D341Med (cell line): ENCODE results near the gene NEK2.
A peak's percentile ranks its signal among the peaks of the same experiment; 100 is the strongest.
"Not testable (repeated sequence)": the region's sequence is repeated elsewhere in the genome, so short reads cannot be mapped to it uniquely, and the experiment has no call there.

Experiments used
- DNase-seq: peaks from one replicate; pipeline ENCODE4 v3.0.0; 2012; ENCODE audit warnings: low spot score

The NEK2 gene

GRCh38 chr1:211675230-211676105 lies at the start of gene NEK2:
Gene NEK2 (minus strand): TSS chr1:211675621. CDS start chr1:211675479, 142 bp downstream.
- DNase-seq, result peak; percentile 96

- no peak for DNase-seq
These were observed 49.3 kb upstream of the NEK2 start for GRCh38 chr1:211724687-211725196.

GRCh38 chr1:211723273-211723672 lies 47.9 kb upstream of the NEK2 start:
- no peak for DNase-seq

DNA sequence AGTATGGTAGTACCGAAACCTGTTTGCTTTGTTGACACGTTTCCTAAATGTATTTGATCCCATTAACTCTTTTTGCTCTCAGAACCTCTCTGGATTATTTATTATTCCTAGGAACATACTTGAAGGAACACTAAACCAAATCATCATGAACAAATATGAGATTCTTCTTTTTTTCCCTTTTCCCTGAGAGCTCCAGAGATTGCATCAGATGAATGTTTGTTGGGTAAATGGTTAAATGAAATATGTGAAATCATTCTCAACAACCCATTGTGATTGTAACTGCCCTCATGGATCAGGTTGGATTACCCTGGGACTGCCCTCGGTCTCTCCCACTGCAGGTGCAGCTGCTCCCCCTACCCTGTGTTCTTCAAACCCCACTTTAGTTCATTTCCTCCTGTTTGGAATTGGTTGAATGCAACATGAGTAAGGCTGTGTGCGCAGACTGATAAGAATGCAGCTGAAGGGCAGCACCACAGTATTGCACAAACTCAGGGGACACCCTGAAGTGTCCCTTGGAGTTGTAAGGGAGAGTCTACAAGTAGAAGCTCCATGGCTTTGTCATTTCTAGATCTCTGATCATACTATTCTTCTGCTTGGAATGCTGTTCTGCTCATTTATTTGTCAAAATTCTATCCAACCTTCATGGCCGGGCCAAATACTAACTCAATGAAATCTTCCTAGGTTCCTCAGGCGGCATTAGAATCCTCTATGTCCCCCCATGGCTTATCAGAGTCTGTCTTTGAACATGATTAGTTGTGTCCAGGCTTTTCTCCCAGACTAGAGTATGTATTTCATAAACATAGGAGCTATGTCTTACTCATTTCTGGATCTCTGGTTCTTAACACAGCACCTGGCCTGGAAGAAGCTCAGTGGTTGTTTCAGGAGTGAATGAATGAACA lies 47.1 kb upstream of the NEK2 start:
- DNase-seq, result no peak

- DNase-seq, result not testable (repeated sequence)
These were observed 41.1 kb upstream of the NEK2 start for GRCh38 chr1:211716555-211716954.

DNA sequence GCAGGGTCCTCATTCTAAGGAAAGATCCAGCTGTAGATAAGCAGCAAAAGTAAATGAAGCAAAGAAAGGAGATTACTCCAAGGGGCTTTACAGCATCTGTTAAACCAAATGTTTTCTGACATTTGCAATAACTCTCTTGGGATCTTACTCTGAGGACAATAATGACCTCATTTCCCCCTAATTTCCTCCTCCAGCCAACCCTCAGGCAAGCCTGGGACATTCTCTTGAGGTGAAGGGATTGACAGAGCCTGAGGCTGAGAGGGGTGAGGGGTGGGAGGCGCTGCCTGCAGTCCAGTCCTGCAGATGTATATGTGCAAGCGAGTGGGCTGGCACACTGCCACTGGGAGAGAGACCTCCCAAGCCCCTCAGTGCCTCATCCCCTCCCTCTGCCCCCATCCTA lies 40.5 kb upstream of the NEK2 start:
- peak; percentile 76 for DNase-seq

GRCh38 chr1:211714154-211714553 lies 38.7 kb upstream of the NEK2 start:
- DNase-seq, result no peak

- DNase-seq, result no peak
These were observed 37.8 kb upstream of the NEK2 start for GRCh38 chr1:211713231-211713630.

DNA sequence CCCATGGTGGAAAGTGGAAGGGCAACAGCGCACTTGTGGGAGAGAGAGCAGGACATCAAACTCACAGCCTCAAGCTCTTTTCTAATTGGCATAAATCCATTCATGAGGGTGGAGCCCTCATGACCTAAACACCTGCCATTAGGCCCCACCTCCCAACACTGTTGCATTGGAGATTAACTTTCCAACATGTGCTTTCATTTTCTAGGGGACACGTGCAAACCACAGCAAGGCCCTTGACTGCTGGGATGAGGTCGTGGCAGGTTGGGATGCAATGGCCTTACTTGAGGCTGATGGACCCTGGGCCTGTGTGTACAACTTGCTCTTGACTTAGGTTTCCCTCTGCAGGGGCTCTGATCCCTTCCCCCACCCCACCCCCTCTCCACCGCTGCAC lies 35.9 kb upstream of the NEK2 start:
- DNase-seq, result no peak

DNA sequence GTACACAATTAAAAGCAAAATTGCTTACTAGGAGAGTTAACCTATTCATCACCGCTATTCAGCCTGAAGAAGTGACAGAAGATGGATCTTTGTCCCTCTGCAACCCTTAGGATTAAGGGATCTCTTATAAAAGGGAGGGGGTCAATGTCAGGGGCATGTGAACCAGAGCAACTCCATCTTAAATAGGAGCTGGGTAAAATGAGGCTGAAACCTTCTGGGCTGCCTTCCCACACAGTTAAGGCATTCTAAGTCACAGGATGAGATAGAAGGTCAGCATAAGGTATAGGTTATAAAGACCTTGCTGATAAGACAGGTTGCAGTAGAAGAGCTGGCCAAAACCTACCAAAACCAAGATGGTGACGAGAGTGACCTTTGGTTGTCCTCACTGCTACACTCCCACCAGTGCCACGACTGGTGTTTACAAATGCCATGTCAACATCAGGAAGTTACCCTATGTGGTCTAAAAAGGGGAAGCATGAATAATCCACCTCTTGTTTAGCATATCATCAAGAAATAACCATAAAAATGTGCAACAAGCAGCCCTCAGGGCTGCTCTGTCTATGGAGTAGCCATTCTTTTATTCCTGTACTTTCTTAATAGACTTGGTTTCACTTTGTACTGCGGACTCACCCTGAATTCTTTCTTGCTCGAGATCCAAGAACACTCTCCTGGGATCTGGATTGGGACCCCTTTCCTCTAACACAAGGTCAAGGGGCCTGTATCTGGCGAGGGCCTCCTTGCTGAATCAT lies 35.3 kb upstream of the NEK2 start:
- no peak for DNase-seq

DNA sequence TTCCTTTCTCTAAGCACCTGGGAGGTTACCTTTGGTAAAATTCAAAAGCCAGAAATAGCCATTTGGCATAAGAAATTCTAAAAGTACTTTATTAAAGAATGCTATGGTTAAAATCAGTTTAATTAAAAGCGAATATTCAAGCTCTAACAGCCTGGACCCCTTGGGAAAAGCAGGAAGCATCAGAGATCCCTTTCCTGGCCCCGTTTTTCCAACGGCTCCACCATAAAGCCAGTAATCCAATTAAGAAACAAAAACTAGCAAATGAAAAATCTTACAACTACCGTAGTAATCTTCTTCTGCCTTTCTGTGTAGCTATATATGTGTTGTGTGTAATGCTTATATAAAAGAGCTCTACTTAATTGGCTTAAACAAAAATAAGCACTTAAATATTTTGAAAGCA lies 33.5 kb upstream of the NEK2 start:
- DNase-seq, result no peak

DNA sequence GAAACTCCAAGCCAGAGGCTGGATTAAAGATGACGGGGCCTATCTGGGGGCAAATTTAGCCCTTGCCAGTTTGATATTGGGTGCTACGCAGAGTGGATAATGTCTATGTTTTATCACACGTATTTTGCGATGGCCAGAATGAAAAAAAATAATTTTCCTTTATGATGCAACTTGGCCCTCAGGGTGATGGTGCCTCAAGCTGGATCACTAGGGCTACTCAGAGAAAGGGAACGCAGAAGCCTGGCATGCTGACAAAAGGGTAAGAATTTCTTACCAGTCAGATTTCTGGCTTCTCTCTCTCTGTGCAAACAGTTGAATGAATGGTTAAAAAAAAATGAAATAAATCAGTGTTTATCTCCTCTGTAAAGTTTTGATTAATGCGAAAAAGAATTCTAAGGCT lies 32.6 kb upstream of the NEK2 start:
- no peak for DNase-seq

- no peak for DNase-seq
These were observed 30.2 kb upstream of the NEK2 start for GRCh38 chr1:211705467-211706091.

GRCh38 chr1:211704543-211704942 lies 29.1 kb upstream of the NEK2 start:
- DNase-seq, result no peak

DNA sequence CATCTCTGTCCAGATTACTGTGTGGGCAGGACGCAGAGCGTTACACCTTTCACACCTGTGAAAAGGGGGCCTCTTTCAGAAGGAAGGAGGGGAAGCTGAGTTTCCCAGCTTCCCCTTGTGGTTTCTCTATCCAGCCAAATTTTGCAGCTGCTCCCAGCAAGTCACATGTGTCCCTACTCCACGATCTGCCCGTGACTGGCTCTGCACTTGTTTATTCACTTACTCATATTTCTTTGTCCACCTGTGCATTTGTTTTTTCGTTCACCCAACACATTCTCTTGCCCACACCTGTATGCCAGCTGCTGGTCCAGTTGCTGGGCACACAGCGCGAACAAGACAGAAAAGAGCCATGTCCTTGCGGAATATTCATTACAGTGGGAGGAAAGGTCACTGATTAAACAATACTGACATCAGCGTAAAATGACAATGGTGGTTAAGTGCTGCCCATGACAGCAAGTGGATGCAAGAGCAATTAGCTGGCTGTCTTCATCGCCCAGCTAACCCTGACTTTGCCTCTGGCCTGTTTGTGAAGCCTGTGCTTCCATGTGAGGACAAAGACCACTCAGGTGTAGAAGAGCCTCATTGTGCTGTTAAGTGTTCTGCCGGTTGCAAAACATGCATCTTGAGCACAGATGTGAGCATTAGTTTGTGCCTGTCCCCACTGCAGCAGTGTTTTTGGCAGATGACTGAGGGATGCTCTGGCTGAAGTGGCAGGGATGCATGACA lies 28.6 kb upstream of the NEK2 start:
- no peak for DNase-seq

DNA sequence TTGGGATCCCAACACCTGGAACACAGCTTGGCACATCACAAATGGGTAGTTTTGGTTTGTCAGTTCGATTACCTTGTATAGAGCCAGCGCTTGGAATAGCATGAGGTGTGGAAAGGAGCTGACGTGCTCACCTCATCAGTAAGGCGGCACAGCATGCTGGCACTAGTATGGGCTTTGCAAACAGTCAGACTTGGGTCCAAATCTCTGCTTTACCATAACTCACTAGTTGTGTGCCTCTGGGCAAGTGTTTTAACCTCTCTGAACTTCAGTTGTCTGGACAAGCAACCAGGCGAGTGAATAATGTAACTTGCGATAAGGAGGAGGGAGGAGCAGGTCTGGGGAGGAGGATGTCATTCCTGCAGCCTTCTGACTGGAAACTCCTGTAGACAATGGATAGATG lies 26.3 kb upstream of the NEK2 start:
- DNase-seq, result no peak

DNA sequence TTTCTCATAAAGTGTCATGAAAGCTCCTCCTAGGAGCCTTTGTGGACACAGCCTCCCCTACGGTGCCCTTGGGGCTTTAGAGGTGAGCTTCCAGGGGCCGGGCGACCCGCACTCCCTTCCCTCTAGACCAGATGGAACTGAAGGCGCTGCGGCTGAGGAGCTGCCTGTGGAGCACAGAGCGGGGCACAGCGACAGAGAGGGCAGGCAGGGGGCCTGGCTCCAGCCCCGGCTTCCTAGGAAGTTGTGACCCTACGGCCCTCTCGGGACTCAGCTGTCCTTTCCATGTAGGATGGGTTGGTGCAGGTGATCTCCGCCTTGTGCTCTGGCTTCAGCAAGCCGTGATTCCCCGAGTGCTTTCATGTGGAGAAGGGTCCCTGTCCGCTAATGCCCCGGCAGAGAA lies 23.6 kb upstream of the NEK2 start:
- DNase-seq, result no peak

DNA sequence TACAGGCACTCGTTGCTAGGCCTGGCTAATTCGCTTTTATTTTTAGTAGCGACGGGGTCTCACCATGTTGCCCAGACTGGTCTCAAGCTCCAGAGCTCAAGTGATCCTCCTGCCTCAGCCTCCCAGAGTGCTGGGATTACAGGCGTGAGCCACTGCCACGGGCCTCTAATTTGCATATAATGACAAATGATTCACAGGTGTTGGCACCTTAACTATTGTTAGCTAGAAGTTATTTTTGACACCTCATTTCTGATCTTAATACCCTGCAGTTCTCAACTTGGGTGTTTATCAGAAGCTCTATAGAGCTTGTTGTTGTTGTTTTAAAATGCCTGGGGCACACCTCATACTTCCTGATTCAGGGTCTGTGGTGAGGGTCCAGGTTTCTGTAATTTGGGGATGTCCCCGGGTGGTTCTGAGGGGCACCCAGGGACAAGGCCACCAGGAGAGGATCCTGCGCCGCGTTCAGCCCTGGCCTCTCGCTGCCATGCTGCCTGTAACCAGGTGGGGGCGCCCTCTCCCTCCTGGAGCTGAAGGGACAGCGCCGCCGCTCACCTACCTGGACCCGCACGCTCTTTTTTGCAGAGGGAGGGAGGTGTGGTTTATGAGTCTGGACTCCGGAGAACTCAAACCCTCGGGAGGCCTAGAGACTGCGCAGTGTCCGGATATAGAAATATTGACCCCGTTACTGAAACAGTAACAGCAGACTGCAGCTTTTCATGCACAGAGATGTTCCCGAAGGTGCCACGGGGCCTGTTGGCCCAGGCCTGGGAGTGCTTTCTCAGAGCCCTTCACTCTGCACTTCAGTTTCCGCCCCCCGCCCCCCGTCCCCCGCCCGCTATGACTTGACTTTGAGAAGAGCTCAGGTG lies 23.0 kb upstream of the NEK2 start:
- peak; percentile 95 for DNase-seq

DNA sequence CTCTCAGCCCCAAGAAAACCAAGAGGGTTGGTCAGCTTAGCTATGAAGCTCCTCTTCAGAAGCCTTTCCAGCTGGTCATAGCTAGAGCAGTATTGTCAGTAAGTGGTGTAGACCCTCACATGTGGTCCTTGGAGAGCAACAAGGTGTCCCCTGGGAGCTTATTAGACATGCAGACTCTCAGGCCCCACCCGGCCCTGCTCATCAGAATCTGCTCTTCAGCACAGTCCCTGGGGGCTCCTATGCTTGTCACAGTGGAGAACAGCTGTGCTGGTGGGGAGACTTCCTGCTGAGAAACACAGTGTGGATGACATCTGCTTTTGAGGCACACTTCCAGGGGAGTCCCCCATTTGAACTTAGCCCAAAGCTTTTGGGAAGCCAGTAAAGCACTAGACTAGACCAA lies 21.9 kb upstream of the NEK2 start:
- peak; percentile 73 for DNase-seq
